Gastrocnemius medialis (tissue), 4 donors: Measurements from ENCODE around the gene TAGAP. TPM values are rescaled to one million over a fixed set of nuclear protein-coding genes. Genes with fewer than 3 reads are reported as not detected.

ENCODE experiments used
- ATAC-seq, 2 donors: fragments of 150-250 bp; one replicate each; pipeline ENCODE4 v1.9.1; 2016
- DNase-seq, 2 donors: peaks; one replicate each; pipeline ENCODE4 v3.0.0-alpha.2; 2019
- H3K27ac ChIP-seq, 4 donors: fragments of 200-600 bp; sonication (generic); 1 replicate in 1 of 4; 2 replicates in 3 of 4; pipeline ENCODE4 v1.5.1; 2016 to 2018; ENCODE audit warnings: mild to moderate bottlenecking in 2 of 4, moderate library complexity in 1 of 4
- H3K27me3 ChIP-seq, 3 donors: fragments of 200-600 bp; sonication (generic) in 2 of 3; 1 replicate in 1 of 3; 2 replicates in 2 of 3; pipeline versions ENCODE4 v1.5.1 to v1.6.0; 2016 to 2019; ENCODE audit warnings: mild to moderate bottlenecking in 1 of 3, moderate library complexity in 1 of 3
- H3K36me3 ChIP-seq, 2 donors: fragments of 200-600 bp; sonication (generic) in 1 of 2; one replicate each; pipeline ENCODE4 v1.5.1; 2017 to 2018
- H3K4me1 ChIP-seq, 2 donors: fragments of 200-600 bp; sonication (generic) in 1 of 2; one replicate each; pipeline ENCODE4 v1.5.1; 2016 to 2017; ENCODE audit warnings: mild to moderate bottlenecking in 2 of 2
- H3K4me3 ChIP-seq, 4 donors: fragments of 200-600 bp; sonication (generic) in 3 of 4; 1 replicate in 1 of 4; 2 replicates in 3 of 4; pipeline ENCODE4 v1.5.1; 2016 to 2019; ENCODE audit warnings: mild to moderate bottlenecking in 2 of 4
- H3K9me3 ChIP-seq, 3 donors: fragments of 200-600 bp; sonication (generic) in 2 of 3; 1 replicate in 1 of 3; 2 replicates in 2 of 3; pipeline ENCODE4 v1.5.1; 2016 to 2019
- POLR2A ChIP-seq, 2 donors: fragments of 450-650 bp; IDR thresholded peaks; one replicate each; pipeline ENCODE4 v1.6.1; 2017; ENCODE audit warnings: antibody characterized with exemption in 2 of 2, mild to moderate bottlenecking in 2 of 2, moderate library complexity in 2 of 2
- in situ Hi-C, 4 donors: fragments of 200-750 bp; cut with MboI; loops; one replicate each; pipeline versions ENCODE4 v1.15.0 to v1.8.0; 2017; ENCODE audit warnings: low sequenced_read_pairs in 4 of 4
- intact Hi-C: fragments of 100-400 bp; cut with DNase I; formaldehyde crosslinking; loops from one replicate; pipeline ENCODE4 v1.15.1; 2023; ENCODE audit warnings: low total_unique reads
- total RNA-seq, 4 donors: library from RNA; depleted of rRNA; stranded (reverse); fragments of >200 nt; gene quantifications; one replicate each; pipeline versions ENCODE4 v1.1.0 to v1.2.3, GENCODE V29; 2016
- TF ChIP-seq, protein P1 (sequence below), 5 experiments: fragments of 450-650 bp in 3 of 5; fragments of 200-600 bp in 2 of 5; sonication (generic) in 2 of 5; IDR thresholded peaks in 4 of 5; conservative IDR thresholded peaks in 1 of 5; 1 replicate in 4 of 5; 2 replicates in 1 of 5; pipeline ENCODE4 v1.5.1; 2016 to 2019; ENCODE audit warnings: antibody characterized with exemption in 5 of 5, mild to moderate bottlenecking in 3 of 5, moderate library complexity in 3 of 5

TAGAP gene
- total RNA-seq, 4 donors from 2014 or later: 0.25 to 0.44 TPM; not detected in 2

DNA sequence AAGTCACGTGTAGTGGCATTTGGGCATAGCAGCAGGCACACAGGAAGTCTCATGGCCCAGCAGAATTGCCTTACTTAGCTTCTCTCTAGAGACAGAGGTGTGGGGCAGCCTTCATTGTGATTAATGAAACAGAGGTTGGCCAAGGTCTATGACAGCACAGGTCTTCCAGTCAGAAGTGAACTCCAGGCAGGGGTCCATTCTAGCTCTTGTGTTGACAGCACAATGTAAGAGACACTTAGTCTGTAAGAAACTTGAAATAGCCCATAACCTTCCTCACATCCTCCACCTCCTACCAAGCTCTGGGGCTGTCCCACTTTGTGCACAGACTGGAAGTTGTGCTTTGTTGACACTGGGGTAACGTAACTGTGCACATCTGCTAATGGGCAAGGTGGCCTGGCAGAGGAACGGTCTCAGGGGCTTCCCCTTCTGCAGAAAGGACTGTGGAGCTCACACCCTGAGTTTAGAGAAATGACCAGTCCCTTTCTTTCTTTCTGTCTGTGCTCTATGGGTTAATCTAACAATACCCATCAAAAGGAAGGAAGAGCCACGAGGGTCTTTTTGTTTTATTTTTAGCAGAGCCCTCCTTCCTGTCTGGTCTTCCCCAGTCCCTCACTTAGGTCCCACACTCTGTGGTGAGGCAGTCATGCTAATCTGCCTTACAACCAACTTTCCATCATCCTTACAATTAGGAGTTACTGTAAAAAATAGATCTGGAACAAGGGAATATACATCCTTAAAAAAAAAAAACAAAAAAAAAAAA lies 35.6 kb upstream of the TAGAP start:
- in situ Hi-C loops (no loop called here), intact Hi-C loops (no loop called here)
- H3K36me3 ChIP-seq: no peaks in the 10 kb centered on the region
- no peak overlapping the region for H3K27ac ChIP-seq
- TF ChIP-seq POLR2A (IDR thresholded peaks at IDR 0.05): no peak
- TF ChIP-seq, protein P1, sequence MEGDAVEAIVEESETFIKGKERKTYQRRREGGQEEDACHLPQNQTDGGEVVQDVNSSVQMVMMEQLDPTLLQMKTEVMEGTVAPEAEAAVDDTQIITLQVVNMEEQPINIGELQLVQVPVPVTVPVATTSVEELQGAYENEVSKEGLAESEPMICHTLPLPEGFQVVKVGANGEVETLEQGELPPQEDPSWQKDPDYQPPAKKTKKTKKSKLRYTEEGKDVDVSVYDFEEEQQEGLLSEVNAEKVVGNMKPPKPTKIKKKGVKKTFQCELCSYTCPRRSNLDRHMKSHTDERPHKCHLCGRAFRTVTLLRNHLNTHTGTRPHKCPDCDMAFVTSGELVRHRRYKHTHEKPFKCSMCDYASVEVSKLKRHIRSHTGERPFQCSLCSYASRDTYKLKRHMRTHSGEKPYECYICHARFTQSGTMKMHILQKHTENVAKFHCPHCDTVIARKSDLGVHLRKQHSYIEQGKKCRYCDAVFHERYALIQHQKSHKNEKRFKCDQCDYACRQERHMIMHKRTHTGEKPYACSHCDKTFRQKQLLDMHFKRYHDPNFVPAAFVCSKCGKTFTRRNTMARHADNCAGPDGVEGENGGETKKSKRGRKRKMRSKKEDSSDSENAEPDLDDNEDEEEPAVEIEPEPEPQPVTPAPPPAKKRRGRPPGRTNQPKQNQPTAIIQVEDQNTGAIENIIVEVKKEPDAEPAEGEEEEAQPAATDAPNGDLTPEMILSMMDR (IDR thresholded peaks at IDR 0.05 in 4 of 5, conservative IDR thresholded peaks at IDR 0.05 in 1 of 5): no peak
- no peaks in the 10 kb centered on the region for H3K4me1 ChIP-seq
- DNase-seq: no peak
- no peaks in the 10 kb centered on the region for H3K27me3 ChIP-seq
- no peak for ATAC-seq
- H3K9me3 ChIP-seq: no peaks in the 10 kb centered on the region
- no peak overlapping the region for H3K4me3 ChIP-seq

DNA sequence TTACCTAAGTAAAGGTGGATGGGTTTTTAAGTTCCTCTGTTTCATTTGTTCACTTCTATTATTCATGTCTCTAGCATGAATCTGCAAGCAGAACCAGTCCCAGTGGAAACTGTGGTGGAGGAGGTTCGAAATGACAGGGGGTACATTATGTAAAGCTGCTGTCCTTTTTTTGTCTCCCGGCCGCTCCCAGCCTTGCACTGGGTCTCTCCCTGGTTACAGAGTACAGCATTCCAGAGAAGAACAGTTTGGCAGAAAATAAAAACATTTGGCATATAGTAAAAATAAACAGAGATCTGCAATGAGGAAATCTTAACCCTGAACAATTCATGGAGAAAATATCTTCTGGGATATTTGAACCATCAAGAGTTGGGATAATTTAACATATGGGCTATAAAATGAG lies 34.6 kb upstream of the TAGAP start:
- Histone ChIP-seq H3K27me3 (no peaks in the 10 kb centered on the region), H3K9me3 (no peaks in the 10 kb centered on the region), H3K27ac (no peak overlapping the region), H3K4me3 (no peak overlapping the region), H3K36me3 (no peaks in the 10 kb centered on the region), H3K4me1 (no peaks in the 10 kb centered on the region)
- intact Hi-C loops (no loop called here), in situ Hi-C loops (no loop called here)
- no peak for DNase-seq
- ATAC-seq: no peak
- no peak for TF ChIP-seq POLR2A (IDR thresholded peaks at IDR 0.05)
- TF ChIP-seq, protein P1 (IDR thresholded peaks at IDR 0.05 in 4 of 5, conservative IDR thresholded peaks at IDR 0.05 in 1 of 5): no peak

DNA sequence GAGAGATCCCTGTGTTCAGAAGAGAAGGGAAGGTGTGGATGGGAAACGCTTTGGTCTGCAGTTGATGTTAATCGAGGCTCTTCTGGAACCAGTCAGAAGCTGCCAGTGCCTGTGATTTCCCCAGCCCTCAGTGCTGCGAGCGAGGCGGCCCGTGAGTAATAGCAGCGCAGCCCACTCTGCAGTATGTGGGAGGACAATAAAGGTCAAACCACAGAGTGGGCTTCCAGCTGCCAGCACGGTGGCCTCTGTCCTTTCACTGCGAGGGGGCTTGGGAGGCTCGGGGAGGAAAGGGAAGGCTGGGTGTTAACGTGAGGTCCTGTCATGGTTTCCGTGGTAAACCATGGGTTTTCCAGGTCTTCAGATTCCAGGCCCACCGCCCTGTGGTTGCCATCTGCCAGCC lies 32.3 kb upstream of the TAGAP start:
- no peak overlapping the region for H3K4me3 ChIP-seq
- ATAC-seq: no peak
- H3K36me3 ChIP-seq: no peaks in the 10 kb centered on the region
- intact Hi-C loops (no loop called here), in situ Hi-C loops (no loop called here)
- H3K4me1 ChIP-seq: no peaks in the 10 kb centered on the region
- H3K27me3 ChIP-seq: no peaks in the 10 kb centered on the region
- DNase-seq: no peak
- H3K27ac ChIP-seq: no peak overlapping the region
- TF ChIP-seq POLR2A (IDR thresholded peaks at IDR 0.05): no peak
- TF ChIP-seq, protein P1 (IDR thresholded peaks at IDR 0.05 in 4 of 5, conservative IDR thresholded peaks at IDR 0.05 in 1 of 5): no peak
- no peaks in the 10 kb centered on the region for H3K9me3 ChIP-seq

DNA sequence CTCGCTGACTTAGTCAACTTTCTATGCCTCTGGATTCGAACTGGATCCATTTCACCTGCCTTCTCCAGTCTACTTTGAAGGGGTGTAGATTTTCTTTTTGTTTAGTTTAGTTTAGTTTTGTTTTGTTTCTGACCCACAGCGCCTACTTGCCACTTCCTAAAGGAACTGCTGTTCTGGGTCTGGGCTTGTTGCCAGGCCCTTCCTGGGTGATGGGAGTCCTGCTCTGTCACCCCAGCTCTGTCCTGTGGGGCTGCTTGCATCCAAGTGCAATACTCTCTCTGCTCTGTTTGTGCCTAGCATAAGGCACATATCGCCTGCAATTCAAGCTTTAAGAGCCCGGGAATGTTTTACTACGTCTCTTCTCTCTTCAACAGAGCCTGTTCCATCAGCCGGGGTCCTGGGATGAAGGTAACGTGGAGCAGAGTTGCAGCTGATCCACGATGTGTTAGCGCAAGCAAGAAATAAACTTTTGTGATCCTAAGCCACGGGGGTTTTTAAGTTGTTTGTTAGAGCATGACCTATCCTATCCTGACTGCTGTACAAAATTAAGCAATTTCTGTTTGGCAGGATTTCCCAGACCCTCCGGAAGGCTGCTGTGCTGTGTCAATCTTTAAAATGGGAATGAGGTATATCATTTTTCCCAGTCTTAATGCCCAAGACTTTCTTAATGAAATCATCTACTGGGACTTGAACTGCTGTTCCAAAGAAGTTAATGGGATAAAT lies 30.9 kb upstream of the TAGAP start:
- Histone ChIP-seq H3K4me1 (no peaks in the 10 kb centered on the region), H3K27ac (no peak overlapping the region), H3K27me3 (no peaks in the 10 kb centered on the region), H3K4me3 (no peak overlapping the region), H3K36me3 (no peaks in the 10 kb centered on the region), H3K9me3 (no peaks in the 10 kb centered on the region)
- ATAC-seq: no peak
- in situ Hi-C loops: no loop called here
- no peak for TF ChIP-seq POLR2A (IDR thresholded peaks at IDR 0.05)
- TF ChIP-seq, protein P1 (IDR thresholded peaks at IDR 0.05 in 4 of 5, conservative IDR thresholded peaks at IDR 0.05 in 1 of 5): no peak
- intact Hi-C loops: no loop called here
- DNase-seq: no peak
